Neural progenitor cell (in vitro differentiated cells): ENCODE data around the gene CDH12.
"Not testable (repeated sequence)": the region's sequence is repeated elsewhere in the genome, so short reads cannot be mapped to it uniquely, and the experiment has no call there.

Experiments
- CTCF ChIP-seq: fragments of 200-600 bp; sonication (generic); IDR thresholded peaks from 2 replicates; pipeline ENCODE4 v1.5.1; 2017; ENCODE audit warnings: antibody characterized with exemption, mild to moderate bottlenecking
- EZH2 ChIP-seq: fragments of 200-600 bp; sonication (generic); IDR thresholded peaks from 2 replicates; pipeline ENCODE4 v1.6.1; 2017; ENCODE audit warnings: antibody characterized with exemption, mild to moderate bottlenecking, moderate library complexity
- EZH2phosphoT487 ChIP-seq: fragments of 200-600 bp; sonication (generic); IDR thresholded peaks from 2 replicates; pipeline ENCODE4 v1.6.1; 2017; ENCODE audit warnings: antibody characterized with exemption

- TF ChIP-seq CTCF, EZH2, EZH2phosphoT487: not testable (repeated sequence)
These were observed 696.2 kb downstream of the CDH12 start for GRCh38 chr5:22156953-22157352.
